Panc1 (cell line): ENCODE results near the gene PUS1.

ENCODE experiments used
- POLR2AphosphoS5 ChIP-seq: IDR thresholded peaks from 2 replicates; pipeline ENCODE4 v1.6.1; 2012; ENCODE audit warnings: mild to moderate bottlenecking, low read depth, low read length, moderate library complexity
- REST ChIP-seq, 2 experiments: IDR thresholded peaks; 2 replicates each; pipeline ENCODE4 v1.6.1; 2011 to 2012; ENCODE audit warnings: low read depth in 2 of 2, control low read depth in 1 of 2, low read length in 1 of 2, mild to moderate bottlenecking in 1 of 2, moderate library complexity in 1 of 2; ENCODE audit not compliant: insufficient read depth in 1 of 2
- SIN3A ChIP-seq: IDR thresholded peaks from 2 replicates; pipeline ENCODE4 v1.6.1; 2012; ENCODE audit warnings: low read depth, mild to moderate bottlenecking, low read length, moderate library complexity, borderline replicate concordance; ENCODE audit not compliant: insufficient read depth
- TF ChIP-seq, protein P1 (sequence below): fragments of 450-650 bp; IDR thresholded peaks from 2 replicates; pipeline ENCODE4 v1.5.1; 2017; ENCODE audit warnings: mild to moderate bottlenecking

DNA sequence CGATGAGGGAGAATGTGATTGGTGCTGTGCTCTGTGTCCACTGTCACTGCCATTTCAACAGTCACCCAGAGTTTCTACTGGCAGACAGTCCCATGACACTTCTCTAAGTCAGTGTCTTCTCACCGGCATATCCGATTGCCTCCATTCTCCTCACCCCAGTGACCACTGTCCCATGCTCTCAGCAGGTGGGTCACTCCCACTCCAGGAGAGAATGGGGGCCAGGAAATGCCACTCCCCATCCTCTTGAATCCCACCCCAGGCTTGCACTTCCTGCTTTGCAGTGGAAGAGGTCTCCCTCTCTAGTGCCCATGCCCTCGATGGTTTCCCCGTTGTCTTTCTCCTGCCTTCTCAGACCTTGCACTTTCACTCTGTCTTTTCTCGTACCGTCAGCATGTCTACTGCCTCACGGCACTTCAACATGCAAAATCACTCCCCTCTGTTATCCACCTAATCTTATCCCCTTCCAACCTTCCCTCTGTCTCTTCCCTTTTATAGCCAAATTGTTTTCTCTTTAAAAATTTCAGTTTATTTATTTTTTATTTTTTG lies 18.5 kb downstream of the PUS1 start:
- TF ChIP-seq, protein P1, sequence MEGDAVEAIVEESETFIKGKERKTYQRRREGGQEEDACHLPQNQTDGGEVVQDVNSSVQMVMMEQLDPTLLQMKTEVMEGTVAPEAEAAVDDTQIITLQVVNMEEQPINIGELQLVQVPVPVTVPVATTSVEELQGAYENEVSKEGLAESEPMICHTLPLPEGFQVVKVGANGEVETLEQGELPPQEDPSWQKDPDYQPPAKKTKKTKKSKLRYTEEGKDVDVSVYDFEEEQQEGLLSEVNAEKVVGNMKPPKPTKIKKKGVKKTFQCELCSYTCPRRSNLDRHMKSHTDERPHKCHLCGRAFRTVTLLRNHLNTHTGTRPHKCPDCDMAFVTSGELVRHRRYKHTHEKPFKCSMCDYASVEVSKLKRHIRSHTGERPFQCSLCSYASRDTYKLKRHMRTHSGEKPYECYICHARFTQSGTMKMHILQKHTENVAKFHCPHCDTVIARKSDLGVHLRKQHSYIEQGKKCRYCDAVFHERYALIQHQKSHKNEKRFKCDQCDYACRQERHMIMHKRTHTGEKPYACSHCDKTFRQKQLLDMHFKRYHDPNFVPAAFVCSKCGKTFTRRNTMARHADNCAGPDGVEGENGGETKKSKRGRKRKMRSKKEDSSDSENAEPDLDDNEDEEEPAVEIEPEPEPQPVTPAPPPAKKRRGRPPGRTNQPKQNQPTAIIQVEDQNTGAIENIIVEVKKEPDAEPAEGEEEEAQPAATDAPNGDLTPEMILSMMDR, result no peak
- TF ChIP-seq POLR2AphosphoS5 (no peak), SIN3A (no peak), REST (IDR thresholded peaks at IDR 0.05; ENCODE audit: insufficient read depth in 1 of 2, low read depth in 2 of 2, low read length in 1 of 2) (no peak)
